GM10248 (cell line): ENCODE data around the gene ASS1.

Experiments used
- CTCF ChIA-PET: fragments of 300-600 bp; sonication (Branson Sonifier 250); formaldehyde crosslinking; extraction: SDS; loops from one replicate; lab custom pipeline; 2021; ENCODE audit warnings: antibody characterized with exemption; lab: Yijun Ruan, JAX
- POLR2A ChIA-PET: fragments of 350-650 bp; sonication (Branson Sonifier 250); formaldehyde crosslinking; extraction: SDS; loops from one replicate; lab custom pipeline; 2020; ENCODE audit warnings: antibody characterized with exemption; lab: Yijun Ruan, JAX
- DNase-seq: peaks from one replicate; pipeline ENCODE4 v3.0.0; 2012; ENCODE audit errors: extremely low spot score
- TF ChIP-seq, protein P1 (sequence below): IDR thresholded peaks from 2 replicates; pipeline ENCODE4 v1.5.1; 2012; ENCODE audit warnings: mild to moderate bottlenecking, low read depth; ENCODE audit errors: extremely low read depth, missing control alignments, control extremely low read depth

Gene ASS1

DNA sequence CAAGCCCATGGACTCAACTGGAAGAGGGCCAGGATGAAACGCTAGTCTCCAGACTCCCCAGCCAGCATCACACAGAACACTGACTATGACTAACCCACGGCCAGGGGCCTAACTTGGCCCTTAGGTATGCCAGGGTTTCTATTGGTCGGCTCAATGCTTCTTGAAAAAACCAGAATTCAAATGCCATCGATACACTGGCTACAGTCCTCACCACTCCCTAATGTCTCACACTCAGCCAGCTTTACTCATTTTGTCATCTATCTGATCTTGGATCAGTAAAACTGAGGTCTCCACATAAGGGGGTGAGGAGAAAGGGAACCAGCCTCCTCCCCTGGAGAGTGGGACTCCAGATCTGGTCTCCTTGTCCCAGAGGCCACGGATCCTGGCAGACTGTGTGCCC is 75.2 kb downstream of the ASS1 start:
- ChIA-PET CTCF (interaction anchor here (0.9 to 1.6 kb wide), 2 partner anchors 10 to 12 kb away, joined by 3 to 4 read pairs; no protein-coding TSS in a partner anchor), POLR2A (no interaction called here)
- TF ChIP-seq, protein P1, sequence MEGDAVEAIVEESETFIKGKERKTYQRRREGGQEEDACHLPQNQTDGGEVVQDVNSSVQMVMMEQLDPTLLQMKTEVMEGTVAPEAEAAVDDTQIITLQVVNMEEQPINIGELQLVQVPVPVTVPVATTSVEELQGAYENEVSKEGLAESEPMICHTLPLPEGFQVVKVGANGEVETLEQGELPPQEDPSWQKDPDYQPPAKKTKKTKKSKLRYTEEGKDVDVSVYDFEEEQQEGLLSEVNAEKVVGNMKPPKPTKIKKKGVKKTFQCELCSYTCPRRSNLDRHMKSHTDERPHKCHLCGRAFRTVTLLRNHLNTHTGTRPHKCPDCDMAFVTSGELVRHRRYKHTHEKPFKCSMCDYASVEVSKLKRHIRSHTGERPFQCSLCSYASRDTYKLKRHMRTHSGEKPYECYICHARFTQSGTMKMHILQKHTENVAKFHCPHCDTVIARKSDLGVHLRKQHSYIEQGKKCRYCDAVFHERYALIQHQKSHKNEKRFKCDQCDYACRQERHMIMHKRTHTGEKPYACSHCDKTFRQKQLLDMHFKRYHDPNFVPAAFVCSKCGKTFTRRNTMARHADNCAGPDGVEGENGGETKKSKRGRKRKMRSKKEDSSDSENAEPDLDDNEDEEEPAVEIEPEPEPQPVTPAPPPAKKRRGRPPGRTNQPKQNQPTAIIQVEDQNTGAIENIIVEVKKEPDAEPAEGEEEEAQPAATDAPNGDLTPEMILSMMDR: no peak
- no peak for DNase-seq

DNA sequence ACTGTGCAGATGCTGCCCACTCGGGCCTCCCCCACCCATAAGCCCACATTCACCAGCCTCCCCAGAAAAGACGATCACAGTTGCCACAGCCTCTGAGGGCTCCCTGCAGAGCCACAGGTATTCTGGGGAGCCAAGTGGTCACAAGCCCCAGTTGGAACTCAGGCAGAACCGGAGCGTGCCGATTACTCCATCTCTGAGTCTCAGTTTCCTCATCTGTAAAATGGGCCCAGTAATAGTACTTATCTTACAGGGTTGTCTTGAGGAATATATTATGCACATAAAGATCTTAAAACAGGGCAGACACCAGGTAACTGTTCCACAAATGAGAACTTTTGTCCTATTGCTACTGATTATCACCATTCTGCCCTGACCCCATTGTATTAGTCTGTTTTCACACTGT is 77.0 kb downstream of the ASS1 start:
- TF ChIP-seq, protein P1: no peak
- no peak for DNase-seq
- POLR2A ChIA-PET: no interaction called here
- CTCF ChIA-PET: no interaction called here

DNA sequence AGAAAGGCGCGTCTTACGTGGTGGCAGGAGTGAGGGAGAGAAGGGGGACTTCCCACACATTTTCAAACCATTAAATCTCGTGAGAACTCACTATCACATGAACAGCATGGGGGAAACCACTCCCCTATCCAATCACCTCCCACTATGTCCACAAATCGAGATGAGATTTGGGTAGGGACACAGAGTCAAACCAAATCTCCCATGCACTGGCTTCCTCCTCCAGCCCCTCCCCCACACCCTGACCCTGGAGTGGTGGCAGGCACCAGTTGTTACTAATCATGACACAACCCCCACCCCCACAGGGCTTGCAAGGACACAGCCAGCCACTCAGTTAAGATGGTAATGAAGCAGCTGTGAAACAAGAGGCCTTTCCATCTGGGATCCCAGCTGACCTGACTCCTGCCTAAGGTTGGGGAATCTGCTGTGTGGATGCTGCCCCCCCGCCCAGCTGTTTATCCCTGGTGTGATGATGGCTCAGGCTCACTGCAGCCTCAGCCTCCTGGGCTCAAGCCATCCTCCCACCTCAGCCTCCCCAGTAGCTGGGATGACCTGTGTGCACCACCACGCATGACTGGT is 77.6 kb downstream of the ASS1 start:
- DNase-seq: no peak
- POLR2A ChIA-PET: no interaction called here
- CTCF ChIA-PET: interaction anchor here (0.9 kb wide), 1 partner anchor 26 kb away, joined by 3 read pairs; no protein-coding TSS in a partner anchor
- TF ChIP-seq, protein P1: no peak

DNA sequence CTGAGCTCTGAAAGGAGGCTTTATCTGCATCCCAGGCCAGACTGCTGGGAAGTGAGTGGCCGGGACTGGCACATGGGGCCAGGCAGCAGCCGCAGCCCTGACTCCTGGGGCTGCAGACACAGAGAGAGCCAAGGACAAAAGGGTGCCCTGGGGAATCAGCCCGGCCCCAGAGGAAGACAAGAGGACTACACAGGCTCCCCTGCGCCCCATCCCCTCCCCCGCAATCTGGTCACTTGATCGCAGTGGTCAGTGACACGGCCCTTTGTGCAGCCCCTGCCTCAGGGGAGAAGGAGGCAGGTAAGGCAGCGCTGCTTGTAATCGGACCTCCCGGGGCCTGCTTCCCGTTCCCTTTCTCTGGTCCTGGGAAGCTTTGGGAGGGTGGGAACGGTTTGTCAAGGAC is 79.2 kb downstream of the ASS1 start:
- ChIA-PET POLR2A (no interaction called here), CTCF (interaction anchor here (1.3 kb wide), 1 partner anchor 9 kb away, joined by 3 read pairs; no protein-coding TSS in a partner anchor)
- DNase-seq: no peak
- TF ChIP-seq, protein P1: no peak

DNA sequence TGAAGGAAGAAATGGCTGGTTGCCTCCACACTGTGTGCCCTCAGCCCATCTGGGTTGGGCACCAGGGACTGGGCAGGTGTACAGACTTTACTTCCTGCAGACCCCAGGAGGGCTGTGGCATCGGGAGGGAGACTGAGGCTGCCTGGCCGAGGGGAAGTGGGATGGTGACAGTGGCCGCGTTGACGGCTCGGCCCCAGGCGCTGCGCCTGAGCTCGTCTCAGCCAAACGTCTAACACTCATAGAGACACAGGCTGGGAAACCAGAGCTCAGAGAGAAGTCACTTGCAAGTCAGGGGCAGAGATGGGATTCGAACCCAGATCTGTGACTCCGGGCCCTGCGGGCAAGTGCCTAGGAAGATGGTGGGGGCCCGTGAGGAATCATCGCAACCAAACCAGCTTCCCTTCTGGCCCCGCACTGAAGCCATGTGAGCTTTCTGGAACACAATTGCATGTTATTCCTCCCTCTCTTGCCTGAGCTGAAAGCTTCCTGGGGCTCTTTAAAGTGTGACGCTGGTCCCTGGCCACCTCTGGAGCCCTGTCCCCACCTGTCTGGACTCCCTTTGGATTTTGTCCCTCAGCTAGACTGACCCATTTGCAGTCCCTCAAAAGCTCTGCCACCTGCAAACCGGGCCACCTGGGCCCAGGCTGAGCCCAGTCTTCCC is 81.6 kb downstream of the ASS1 start:
- POLR2A ChIA-PET: no interaction called here

DNA sequence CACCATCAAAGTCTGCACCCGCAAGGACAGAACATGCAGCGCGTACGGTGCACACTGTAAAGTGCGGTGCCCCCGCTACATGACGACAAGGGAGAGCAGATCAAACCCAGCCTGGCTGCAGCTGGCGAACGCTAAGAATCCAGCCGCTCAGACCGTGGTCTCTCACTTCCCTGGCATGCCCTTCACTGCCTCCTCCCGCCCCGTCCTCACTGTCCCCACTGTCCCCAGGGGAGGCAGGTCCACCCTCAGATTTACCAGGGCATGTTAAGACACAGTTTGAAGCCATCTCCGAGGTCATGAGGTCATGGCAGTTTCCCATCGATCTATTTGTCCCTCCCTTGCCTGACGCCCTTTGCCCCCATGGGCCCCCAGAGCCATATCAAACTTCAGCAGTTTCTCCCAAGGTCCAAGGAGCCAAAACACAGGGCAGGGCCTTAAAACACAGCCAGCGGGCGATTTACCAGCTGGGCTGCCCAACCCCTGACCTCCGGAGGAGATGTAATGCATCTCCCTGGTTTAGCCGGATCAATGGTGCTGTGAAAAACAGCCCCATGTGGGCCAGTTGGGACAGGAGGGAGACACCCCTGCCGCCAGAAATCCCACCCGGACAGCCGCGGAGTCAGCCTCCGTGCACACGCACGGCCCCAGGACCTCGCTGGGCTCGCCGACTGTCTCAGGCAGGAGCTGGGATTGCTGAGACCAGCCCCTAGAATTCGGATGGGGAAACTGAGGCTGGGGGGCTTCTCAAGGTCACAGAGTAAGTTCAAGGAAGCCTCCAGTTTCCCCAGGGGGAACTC is 82.3 kb downstream of the ASS1 start:
- DNase-seq: no peak
- TF ChIP-seq, protein P1: no peak
- ChIA-PET CTCF (interaction anchor here (1.6 kb wide), 1 partner anchor 13 kb away, joined by 3 read pairs; no protein-coding TSS in a partner anchor), POLR2A (no interaction called here)

More for the DNA sequence above, 81.6 kb downstream of the ASS1 start:
- CTCF ChIA-PET: no interaction called here
- TF ChIP-seq, protein P1: no peak
- no peak for DNase-seq
